HEK293 (cell line): ENCODE data around the gene LHX6.

Experiments used
- HOXD13 ChIP-seq: sonication (generic); formaldehyde crosslinking; IDR thresholded peaks from 2 replicates; pipeline ENCODE4 v1.8.0; 2022; ENCODE audit warnings: missing genetic modification reagents, borderline replicate concordance
- SP2 ChIP-seq: fragments of 450-650 bp; formaldehyde crosslinking; IDR thresholded peaks from 2 replicates; pipeline ENCODE4 v1.5.1; 2016; ENCODE audit warnings: missing biosample characterization, missing genetic modification characterization
- ZBTB48 ChIP-seq: fragments of 450-650 bp; formaldehyde crosslinking; IDR thresholded peaks from 2 replicates; pipeline ENCODE4 v1.5.1; 2016; ENCODE audit warnings: missing biosample characterization, missing genetic modification characterization
- ZEB2 ChIP-seq: fragments of 450-650 bp; formaldehyde crosslinking; IDR thresholded peaks from 2 replicates; pipeline ENCODE4 v1.5.1; 2016; ENCODE audit warnings: missing biosample characterization, missing genetic modification characterization
- ZNF138 ChIP-seq: fragments of 450-650 bp; formaldehyde crosslinking; IDR thresholded peaks from 2 replicates; pipeline ENCODE4 v1.5.1; 2016; ENCODE audit warnings: missing biosample characterization, missing genetic modification characterization, borderline replicate concordance
- ZNF274 ChIP-seq, 2 experiments: fragments of 200-500 bp in 1 of 2; fragments of 450-650 bp in 1 of 2; sonication (Bioruptor generic) in 1 of 2; formaldehyde crosslinking in 1 of 2; IDR thresholded peaks; 2 replicates each; pipeline versions ENCODE4 v1.5.1 to v1.6.1; 2014 to 2016; ENCODE audit warnings: borderline replicate concordance in 1 of 2, inconsistent platforms in 1 of 2, low read length in 1 of 2, missing biosample characterization in 1 of 2, missing genetic modification characterization in 1 of 2
- ZNF530 ChIP-seq: fragments of 450-650 bp; formaldehyde crosslinking; IDR thresholded peaks from 2 replicates; pipeline ENCODE4 v1.5.1; 2016; ENCODE audit warnings: low read depth, missing biosample characterization, missing genetic modification characterization
- ZNF561 ChIP-seq: fragments of 450-650 bp; IDR thresholded peaks from 2 replicates; pipeline ENCODE4 v1.5.1; 2018; ENCODE audit warnings: missing biosample characterization, missing genetic modification characterization, borderline replicate concordance
- TF ChIP-seq, protein P1 (sequence below): fragments of 450-650 bp; formaldehyde crosslinking; IDR thresholded peaks from 2 replicates; pipeline ENCODE4 v1.5.1; 2016; ENCODE audit warnings: missing biosample characterization, missing genetic modification characterization
- TF ChIP-seq, protein P2 (sequence below): fragments of 450-650 bp; formaldehyde crosslinking; IDR thresholded peaks from 2 replicates; pipeline ENCODE4 v1.5.1; 2016; ENCODE audit warnings: missing biosample characterization, missing genetic modification characterization

DNA sequence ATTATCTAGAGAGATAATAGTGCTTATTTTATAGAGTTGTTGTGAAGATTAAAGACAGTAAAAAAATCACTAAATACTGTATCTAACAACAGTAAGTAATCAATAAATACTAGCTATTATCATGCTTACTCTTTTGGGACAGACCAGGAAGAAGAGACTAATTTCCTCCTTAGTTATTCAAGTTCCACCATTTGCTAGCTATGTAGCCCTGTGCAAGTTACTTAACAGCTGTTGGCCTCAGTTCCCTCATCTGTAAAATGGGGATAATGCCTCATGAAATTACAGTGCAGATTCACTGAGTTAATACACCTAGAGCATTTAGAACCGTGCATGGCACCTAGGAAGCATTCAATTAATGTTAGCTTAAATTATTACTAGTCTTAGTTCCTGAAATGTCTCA, 33.3 kb upstream of the LHX6 start:
- no peak for TF ChIP-seq ZBTB48 (tag by site-specific recombination)
- TF ChIP-seq ZNF530 = no peak
- no peak for TF ChIP-seq ZNF561 (tag by site-specific recombination)
- TF ChIP-seq, protein P1, sequence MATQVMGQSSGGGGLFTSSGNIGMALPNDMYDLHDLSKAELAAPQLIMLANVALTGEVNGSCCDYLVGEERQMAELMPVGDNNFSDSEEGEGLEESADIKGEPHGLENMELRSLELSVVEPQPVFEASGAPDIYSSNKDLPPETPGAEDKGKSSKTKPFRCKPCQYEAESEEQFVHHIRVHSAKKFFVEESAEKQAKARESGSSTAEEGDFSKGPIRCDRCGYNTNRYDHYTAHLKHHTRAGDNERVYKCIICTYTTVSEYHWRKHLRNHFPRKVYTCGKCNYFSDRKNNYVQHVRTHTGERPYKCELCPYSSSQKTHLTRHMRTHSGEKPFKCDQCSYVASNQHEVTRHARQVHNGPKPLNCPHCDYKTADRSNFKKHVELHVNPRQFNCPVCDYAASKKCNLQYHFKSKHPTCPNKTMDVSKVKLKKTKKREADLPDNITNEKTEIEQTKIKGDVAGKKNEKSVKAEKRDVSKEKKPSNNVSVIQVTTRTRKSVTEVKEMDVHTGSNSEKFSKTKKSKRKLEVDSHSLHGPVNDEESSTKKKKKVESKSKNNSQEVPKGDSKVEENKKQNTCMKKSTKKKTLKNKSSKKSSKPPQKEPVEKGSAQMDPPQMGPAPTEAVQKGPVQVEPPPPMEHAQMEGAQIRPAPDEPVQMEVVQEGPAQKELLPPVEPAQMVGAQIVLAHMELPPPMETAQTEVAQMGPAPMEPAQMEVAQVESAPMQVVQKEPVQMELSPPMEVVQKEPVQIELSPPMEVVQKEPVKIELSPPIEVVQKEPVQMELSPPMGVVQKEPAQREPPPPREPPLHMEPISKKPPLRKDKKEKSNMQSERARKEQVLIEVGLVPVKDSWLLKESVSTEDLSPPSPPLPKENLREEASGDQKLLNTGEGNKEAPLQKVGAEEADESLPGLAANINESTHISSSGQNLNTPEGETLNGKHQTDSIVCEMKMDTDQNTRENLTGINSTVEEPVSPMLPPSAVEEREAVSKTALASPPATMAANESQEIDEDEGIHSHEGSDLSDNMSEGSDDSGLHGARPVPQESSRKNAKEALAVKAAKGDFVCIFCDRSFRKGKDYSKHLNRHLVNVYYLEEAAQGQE (tag by site-specific recombination) = no peak
- TF ChIP-seq ZEB2 = no peak
- TF ChIP-seq, protein P2, sequence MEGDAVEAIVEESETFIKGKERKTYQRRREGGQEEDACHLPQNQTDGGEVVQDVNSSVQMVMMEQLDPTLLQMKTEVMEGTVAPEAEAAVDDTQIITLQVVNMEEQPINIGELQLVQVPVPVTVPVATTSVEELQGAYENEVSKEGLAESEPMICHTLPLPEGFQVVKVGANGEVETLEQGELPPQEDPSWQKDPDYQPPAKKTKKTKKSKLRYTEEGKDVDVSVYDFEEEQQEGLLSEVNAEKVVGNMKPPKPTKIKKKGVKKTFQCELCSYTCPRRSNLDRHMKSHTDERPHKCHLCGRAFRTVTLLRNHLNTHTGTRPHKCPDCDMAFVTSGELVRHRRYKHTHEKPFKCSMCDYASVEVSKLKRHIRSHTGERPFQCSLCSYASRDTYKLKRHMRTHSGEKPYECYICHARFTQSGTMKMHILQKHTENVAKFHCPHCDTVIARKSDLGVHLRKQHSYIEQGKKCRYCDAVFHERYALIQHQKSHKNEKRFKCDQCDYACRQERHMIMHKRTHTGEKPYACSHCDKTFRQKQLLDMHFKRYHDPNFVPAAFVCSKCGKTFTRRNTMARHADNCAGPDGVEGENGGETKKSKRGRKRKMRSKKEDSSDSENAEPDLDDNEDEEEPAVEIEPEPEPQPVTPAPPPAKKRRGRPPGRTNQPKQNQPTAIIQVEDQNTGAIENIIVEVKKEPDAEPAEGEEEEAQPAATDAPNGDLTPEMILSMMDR (tag by site-specific recombination) = no peak
- no peak for TF ChIP-seq SP2
- no peak for TF ChIP-seq ZNF274 (IDR thresholded peaks at IDR 0.05; ENCODE audit: low read length)
- TF ChIP-seq ZNF274 (tag by site-specific recombination; IDR thresholded peaks at IDR 0.05; ENCODE audit: borderline replicate concordance) = no peak
- TF ChIP-seq HOXD13 = no peak
- no peak for TF ChIP-seq ZNF138 (tag by site-specific recombination)
